CD8-positive, alpha-beta memory T cell (primary cell): ENCODE data around the gene SLC9A9. TPM values are rescaled to one million over a fixed set of nuclear protein-coding genes. Genes with fewer than 3 reads are reported as not detected.
A peak's percentile ranks its signal among the peaks of the same experiment; 100 is the strongest.

Experiments
- CTCF ChIA-PET: fragments of 350-600 bp; sonication (Branson Sonifier 250); formaldehyde crosslinking; loops from one replicate; lab custom pipeline; 2021; ENCODE audit warnings: antibody characterized with exemption; lab: Charles Lee
- POLR2A ChIA-PET: fragments of 350-600 bp; sonication (Branson Sonifier 250); formaldehyde crosslinking; loops from one replicate; lab custom pipeline; 2021; ENCODE audit warnings: antibody characterized with exemption; lab: Charles Lee
- DNase-seq, 5 donors: peaks; one replicate each; pipeline versions ENCODE4 v3.0.0 to v3.0.0-alpha.2; 2020 to 2022; ENCODE audit warnings: mixed read lengths in 1 of 5
- H3K27ac ChIP-seq: one replicate; pipeline ENCODE4 v1.7.0; 2013; ENCODE audit warnings: low read depth, mild to moderate bottlenecking, low read length, moderate library complexity
- H3K27me3 ChIP-seq: 2 replicates; pipeline ENCODE4 v1.7.0; 2013; ENCODE audit warnings: low read length, mild to moderate bottlenecking; ENCODE audit not compliant: insufficient read depth, poor library complexity, severe bottlenecking
- H3K36me3 ChIP-seq: 2 replicates; pipeline ENCODE4 v1.7.0; 2013; ENCODE audit warnings: mild to moderate bottlenecking, low read length, moderate library complexity; ENCODE audit not compliant: insufficient read depth
- H3K4me1 ChIP-seq: 2 replicates; pipeline ENCODE4 v1.7.0; 2013; ENCODE audit warnings: mild to moderate bottlenecking, low read length, moderate library complexity; ENCODE audit not compliant: insufficient read depth
- H3K4me3 ChIP-seq: 2 replicates; pipeline ENCODE4 v1.7.0; 2013; ENCODE audit warnings: mild to moderate bottlenecking, low read length
- H3K9me3 ChIP-seq: 2 replicates; pipeline ENCODE4 v1.7.0; 2013; ENCODE audit warnings: mild to moderate bottlenecking, low read length
- H3K27ac Mint-ChIP-seq, 8 donors: one replicate each; pipeline ENCODE4 v1.8.0; 2020 to 2021; ENCODE audit warnings: mixed read lengths in 8 of 8, mild to moderate bottlenecking in 6 of 8, inconsistent platforms in 3 of 8, moderate library complexity in 3 of 8
- H3K27me3 Mint-ChIP-seq, 2 donors: one replicate each; pipeline ENCODE4 v1.8.0; 2020 to 2021; ENCODE audit warnings: mixed read lengths in 2 of 2, mild to moderate bottlenecking in 1 of 2, moderate library complexity in 1 of 2
- H3K36me3 Mint-ChIP-seq, 3 donors: one replicate each; pipeline ENCODE4 v1.8.0; 2020 to 2021; ENCODE audit warnings: mixed read lengths in 3 of 3, inconsistent platforms in 1 of 3, mild to moderate bottlenecking in 1 of 3
- H3K4me1 Mint-ChIP-seq, 3 donors: one replicate each; pipeline ENCODE4 v1.8.0; 2020 to 2021; ENCODE audit warnings: mixed read lengths in 3 of 3, inconsistent platforms in 1 of 3, mild to moderate bottlenecking in 1 of 3
- H3K4me3 Mint-ChIP-seq, 7 donors: one replicate each; pipeline ENCODE4 v1.8.0; 2020 to 2021; ENCODE audit warnings: mixed read lengths in 7 of 7, mild to moderate bottlenecking in 6 of 7, moderate library complexity in 4 of 7, inconsistent platforms in 2 of 7
- H3K9me3 Mint-ChIP-seq, 5 donors: one replicate each; pipeline ENCODE4 v1.8.0; 2020 to 2022; ENCODE audit warnings: mixed read lengths in 5 of 5, mild to moderate bottlenecking in 3 of 5, moderate library complexity in 2 of 5, inconsistent platforms in 1 of 5
- polyA plus RNA-seq: library from polyadenylated mRNA; unstranded; fragments of 300-500 nt; fragmentation: Illumina TruSeq; gene quantifications from one replicate; pipeline ENCODE4 v1.2.3, GENCODE V29; 2021
- total RNA-seq, 2 experiments: library from RNA; stranded (reverse); gene quantifications; one replicate each; pipeline ENCODE4 v1.2.3, GENCODE V29; 2021

Gene SLC9A9
- total and polyA plus RNA-seq, 3 experiments from 2014 or later: 1.2 to 18.0 (median 2.2) TPM

DNA sequence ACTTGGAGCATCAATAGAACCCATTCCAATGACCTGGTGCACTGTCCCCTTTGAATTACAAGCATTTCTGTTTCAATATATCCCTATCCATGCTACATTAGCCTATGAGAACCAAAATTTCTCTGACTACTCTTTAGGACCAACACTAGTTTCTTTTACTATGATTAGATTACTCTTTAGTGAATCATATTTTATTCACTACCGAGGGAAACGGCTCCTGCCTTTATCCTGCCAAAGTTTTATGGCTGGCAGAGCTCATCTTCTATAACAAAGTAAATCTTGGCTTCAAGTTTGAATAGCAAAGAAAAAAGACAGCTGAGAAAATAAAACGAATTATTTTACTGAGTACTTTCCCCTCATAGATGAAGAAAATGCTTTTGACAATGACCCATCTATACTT, 120.9 kb downstream of the SLC9A9 start:
- H3K9me3 ChIP-seq: no peaks in the 10 kb centered on the region
- H3K4me3 ChIP-seq: no peak overlapping the region
- no peak overlapping the region for H3K27ac ChIP-seq
- peaks cover 19 to 42% (median 20%) of the 10 kb centered on the region in 3 donors for H3K4me1 Mint-ChIP-seq
- POLR2A ChIA-PET: no interaction called here
- no peaks in the 10 kb centered on the region for H3K4me1 ChIP-seq
- CTCF ChIA-PET: no interaction called here
- H3K4me3 Mint-ChIP-seq: no peak overlapping the region
- H3K27ac Mint-ChIP-seq: no peak overlapping the region
- H3K36me3 Mint-ChIP-seq: peaks cover 7 to 32% (median 8%) of the 10 kb centered on the region in 3 donors
- H3K27me3 ChIP-seq: no peaks in the 10 kb centered on the region
- H3K9me3 Mint-ChIP-seq: peaks cover 0 to 2% (median 0%) of the 10 kb centered on the region in 5 donors
- DNase-seq: no peak
- H3K36me3 ChIP-seq: no peaks in the 10 kb centered on the region
- no peaks in the 10 kb centered on the region for H3K27me3 Mint-ChIP-seq

DNA sequence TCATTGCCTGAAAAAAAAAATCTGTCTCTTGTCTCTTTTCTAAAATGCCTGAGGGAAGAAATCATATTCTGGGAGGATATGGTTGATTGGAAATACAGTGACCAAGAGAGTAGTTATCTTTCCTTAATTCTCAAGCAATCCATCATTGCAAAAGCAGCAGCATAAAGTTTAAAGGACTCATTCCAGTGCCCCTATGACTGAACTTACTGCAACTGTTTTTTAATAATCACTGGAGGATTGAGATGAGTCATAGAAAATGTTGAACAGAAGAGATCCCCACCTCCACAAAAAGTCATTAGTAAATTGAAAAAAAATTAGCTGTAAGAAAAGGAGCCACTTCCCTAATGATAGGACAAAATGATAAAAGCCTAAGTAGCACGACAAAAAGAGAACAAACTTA, 121.5 kb downstream of the SLC9A9 start:
- H3K27me3 Mint-ChIP-seq: no peaks in the 10 kb centered on the region
- peaks cover 0 to 2% (median 0%) of the 10 kb centered on the region in 5 donors for H3K9me3 Mint-ChIP-seq
- H3K36me3 Mint-ChIP-seq: peaks cover 7 to 35% (median 8%) of the 10 kb centered on the region in 3 donors
- Histone ChIP-seq H3K9me3 (no peaks in the 10 kb centered on the region), H3K27me3 (no peaks in the 10 kb centered on the region), H3K36me3 (no peaks in the 10 kb centered on the region), H3K4me3 (no peak overlapping the region), H3K27ac (no peak overlapping the region), H3K4me1 (no peaks in the 10 kb centered on the region)
- peaks cover 18 to 42% (median 20%) of the 10 kb centered on the region in 3 donors for H3K4me1 Mint-ChIP-seq
- CTCF ChIA-PET: no interaction called here
- peak overlapping the region in 1 of 8 donors; percentile 44 for H3K27ac Mint-ChIP-seq
- H3K4me3 Mint-ChIP-seq: no peak overlapping the region
- no peak for DNase-seq
- POLR2A ChIA-PET: no interaction called here

- CTCF ChIA-PET: no interaction called here
- no peaks in the 10 kb centered on the region for H3K27me3 Mint-ChIP-seq
- H3K27me3 ChIP-seq: no peaks in the 10 kb centered on the region
Observed at GRCh38 chr3:143720381-143720780, 127.9 kb downstream of the SLC9A9 start.

GRCh38 chr3:143718463-143718862, 129.8 kb downstream of the SLC9A9 start:
- Histone ChIP-seq H3K27me3 (no peaks in the 10 kb centered on the region), H3K36me3 (no peaks in the 10 kb centered on the region), H3K27ac (no peak overlapping the region), H3K4me1 (no peaks in the 10 kb centered on the region), H3K9me3 (no peaks in the 10 kb centered on the region), H3K4me3 (no peak overlapping the region)
- H3K4me3 Mint-ChIP-seq: no peak overlapping the region
- no peaks in the 10 kb centered on the region for H3K9me3 Mint-ChIP-seq
- H3K36me3 Mint-ChIP-seq: peaks cover 3 to 37% (median 25%) of the 10 kb centered on the region in 3 donors
- POLR2A ChIA-PET: no interaction called here
- DNase-seq: no peak
- CTCF ChIA-PET: no interaction called here
- no peaks in the 10 kb centered on the region for H3K27me3 Mint-ChIP-seq
- no peak overlapping the region for H3K27ac Mint-ChIP-seq
- peaks cover 0 to 25% (median 0%) of the 10 kb centered on the region in 3 donors for H3K4me1 Mint-ChIP-seq

More at GRCh38 chr3:143720381-143720780, 127.9 kb downstream of the SLC9A9 start:
- Mint-ChIP-seq H3K27ac (peak overlapping the region in 1 of 8 donors; percentile 59), H3K36me3 (peaks cover 9 to 47% (median 22%) of the 10 kb centered on the region in 3 donors), H3K4me3 (no peak overlapping the region), H3K9me3 (peaks cover 0 to 2% (median 0%) of the 10 kb centered on the region in 5 donors), H3K4me1 (peaks cover 0 to 12% (median 0%) of the 10 kb centered on the region in 3 donors)
- no peak overlapping the region for H3K4me3 ChIP-seq
- no peaks in the 10 kb centered on the region for H3K36me3 ChIP-seq
- H3K27ac ChIP-seq: no peak overlapping the region
- H3K4me1 ChIP-seq: no peaks in the 10 kb centered on the region
- no peaks in the 10 kb centered on the region for H3K9me3 ChIP-seq
- no peak for DNase-seq
- POLR2A ChIA-PET: no interaction called here

DNA sequence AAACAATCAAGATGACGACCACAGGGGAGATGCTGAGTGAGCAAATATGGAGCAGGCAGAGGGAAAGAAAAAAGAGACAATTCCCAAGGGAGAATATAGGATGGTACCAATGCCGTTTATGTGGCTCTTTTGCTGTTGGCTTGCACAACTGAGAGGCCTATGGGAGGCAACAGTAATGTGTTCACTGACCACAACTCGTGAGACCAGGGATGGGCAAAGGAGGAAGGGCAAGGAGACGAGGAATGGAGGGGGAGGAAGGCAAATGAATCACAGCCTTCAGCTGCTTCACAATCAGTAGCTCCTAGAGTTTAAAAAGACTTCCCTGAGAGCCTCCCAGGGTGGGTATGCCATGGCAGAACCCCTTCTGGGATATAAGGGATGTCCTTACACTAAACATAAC, 131.5 kb downstream of the SLC9A9 start:
- Histone ChIP-seq H3K27me3 (no peaks in the 10 kb centered on the region), H3K27ac (no peak overlapping the region), H3K4me1 (no peaks in the 10 kb centered on the region), H3K4me3 (no peak overlapping the region), H3K36me3 (no peaks in the 10 kb centered on the region), H3K9me3 (no peaks in the 10 kb centered on the region)
- peaks cover 0 to 26% (median 0%) of the 10 kb centered on the region in 3 donors for H3K4me1 Mint-ChIP-seq
- ChIA-PET POLR2A (no interaction called here), CTCF (no interaction called here)
- H3K27me3 Mint-ChIP-seq: no peaks in the 10 kb centered on the region
- peaks cover 1 to 27% (median 26%) of the 10 kb centered on the region in 3 donors for H3K36me3 Mint-ChIP-seq
- H3K4me3 Mint-ChIP-seq: no peak overlapping the region
- DNase-seq: no peak
- H3K27ac Mint-ChIP-seq: no peak overlapping the region
- no peaks in the 10 kb centered on the region for H3K9me3 Mint-ChIP-seq

DNA sequence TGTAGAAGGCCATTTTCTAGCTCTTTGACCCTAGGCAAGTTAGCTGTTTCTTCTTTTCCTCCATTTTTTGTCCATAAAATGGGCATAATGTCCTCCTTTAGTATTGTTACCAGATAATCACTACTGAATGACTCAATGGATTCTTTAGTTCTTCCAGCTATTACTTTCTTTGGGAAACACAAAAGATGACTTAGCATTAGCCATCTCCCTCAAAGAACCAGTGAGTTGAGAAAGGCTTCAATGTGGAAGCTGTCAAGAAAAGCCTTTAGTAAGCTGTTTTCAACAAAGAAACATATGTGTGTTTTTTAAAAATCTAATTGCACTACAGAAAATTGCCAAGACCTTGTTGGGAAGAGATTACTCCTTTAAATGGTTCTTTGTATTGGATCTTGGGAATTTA, 135.7 kb downstream of the SLC9A9 start:
- H3K36me3 Mint-ChIP-seq: peaks cover 0 to 22% (median 15%) of the 10 kb centered on the region in 3 donors
- H3K27ac Mint-ChIP-seq: no peak overlapping the region
- Histone ChIP-seq H3K27me3 (no peaks in the 10 kb centered on the region), H3K36me3 (no peaks in the 10 kb centered on the region), H3K9me3 (no peaks in the 10 kb centered on the region), H3K4me1 (no peaks in the 10 kb centered on the region), H3K27ac (no peak overlapping the region), H3K4me3 (no peak overlapping the region)
- POLR2A ChIA-PET: no interaction called here
- no peak for DNase-seq
- H3K27me3 Mint-ChIP-seq: no peaks in the 10 kb centered on the region
- CTCF ChIA-PET: no interaction called here
- H3K4me3 Mint-ChIP-seq: no peak overlapping the region
- H3K4me1 Mint-ChIP-seq: peaks cover 0 to 27% (median 0%) of the 10 kb centered on the region in 3 donors
- H3K9me3 Mint-ChIP-seq: no peaks in the 10 kb centered on the region

- Mint-ChIP-seq H3K27ac (no peak overlapping the region), H3K4me3 (no peak overlapping the region), H3K9me3 (no peaks in the 10 kb centered on the region), H3K36me3 (peaks cover 0 to 4% (median 3%) of the 10 kb centered on the region in 3 donors), H3K27me3 (no peaks in the 10 kb centered on the region), H3K4me1 (peaks cover 0 to 17% (median 0%) of the 10 kb centered on the region in 3 donors)
- no peak overlapping the region for H3K27ac ChIP-seq
- no peaks in the 10 kb centered on the region for H3K36me3 ChIP-seq
- H3K9me3 ChIP-seq: no peaks in the 10 kb centered on the region
- no peaks in the 10 kb centered on the region for H3K4me1 ChIP-seq
- ChIA-PET POLR2A (no interaction called here), CTCF (no interaction called here)
- DNase-seq: no peak
- H3K4me3 ChIP-seq: no peak overlapping the region
- no peaks in the 10 kb centered on the region for H3K27me3 ChIP-seq
Observed at GRCh38 chr3:143707848-143708247, 140.4 kb downstream of the SLC9A9 start.

DNA sequence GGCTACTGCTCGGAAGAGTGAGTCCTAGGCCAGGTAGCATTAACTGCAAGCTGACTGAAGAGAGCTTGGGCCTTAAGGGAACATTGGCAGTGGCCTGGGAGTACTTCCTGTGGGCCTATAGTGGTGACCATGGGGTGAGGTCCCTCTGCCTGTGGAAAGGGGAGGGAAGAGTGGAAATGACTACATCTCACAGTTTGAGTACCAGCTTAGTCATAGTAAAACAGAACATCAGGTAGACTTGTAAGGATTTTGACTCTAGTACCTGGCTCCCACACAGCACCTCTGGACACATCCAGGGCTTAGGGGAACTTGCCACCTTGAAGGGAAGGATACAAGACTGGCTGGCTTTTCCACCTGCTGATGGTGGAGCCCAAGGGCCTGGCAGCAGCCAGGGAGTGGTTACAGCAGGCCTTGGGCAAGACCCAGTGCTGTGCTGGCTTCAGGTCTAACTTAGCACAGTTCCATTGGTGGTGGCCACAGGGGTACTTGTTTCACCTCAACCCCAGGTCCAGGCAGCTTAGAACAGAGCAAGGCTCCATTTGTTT, 147.8 kb downstream of the SLC9A9 start:
- no peak overlapping the region for H3K4me3 Mint-ChIP-seq
- DNase-seq: no peak
- H3K27ac Mint-ChIP-seq: peak overlapping the region in 2 of 8 donors; percentile 29 to 65
- H3K4me1 Mint-ChIP-seq: peaks cover 0 to 15% (median 0%) of the 10 kb centered on the region in 3 donors
- ChIA-PET POLR2A (no interaction called here), CTCF (no interaction called here)
- peaks cover 0 to 3% of the 10 kb centered on the region in 2 donors for H3K27me3 Mint-ChIP-seq
- Histone ChIP-seq H3K27ac (no peak overlapping the region), H3K9me3 (no peaks in the 10 kb centered on the region), H3K27me3 (no peaks in the 10 kb centered on the region), H3K4me1 (no peaks in the 10 kb centered on the region), H3K4me3 (no peak overlapping the region), H3K36me3 (no peaks in the 10 kb centered on the region)
- H3K9me3 Mint-ChIP-seq: peaks cover 0 to 3% (median 0%) of the 10 kb centered on the region in 5 donors
- peaks cover 0 to 12% (median 6%) of the 10 kb centered on the region in 3 donors for H3K36me3 Mint-ChIP-seq
